Measurements from ENCODE around the gene JMJD1C. TPM values are rescaled to one million over a fixed set of nuclear protein-coding genes. Genes with fewer than 3 reads are reported as not detected.
A peak's percentile ranks its signal among the peaks of the same experiment; 100 is the strongest.

Gene JMJD1C
- total RNA-seq, 1 donor from 2014 or later = 105 TPM

GRCh38 chr10:63150745-63151144 lies 315.0 kb downstream of the JMJD1C start:
- no peaks in the 10 kb centered on the region for H3K9me3 ChIP-seq
- no peak overlapping the region for H3K4me3 ChIP-seq
- H3K4me1 ChIP-seq = peaks cover 13% of the 10 kb centered on the region
- TF ChIP-seq POLR2AphosphoS5 (IDR thresholded peaks at IDR 0.05; ENCODE audit: insufficient read depth in 1 of 2, low read depth in 1 of 2) (no peak), POLR2A (IDR thresholded peaks at IDR 0.05) (no peak), CTCF (IDR thresholded peaks at IDR 0.05) (no peak)
- intact Hi-C loops (cut with DNase I) = no loop called here
- no peak overlapping the region for H3K27ac ChIP-seq
- H3K36me3 ChIP-seq = peaks cover 0 to 35% of the 10 kb centered on the region in 2 donors
- no peaks in the 10 kb centered on the region for H3K27me3 ChIP-seq
- no peak for DNase-seq (ENCODE audit: extremely low spot score in 2 of 2)

GRCh38 chr10:63146503-63146902 lies 319.3 kb downstream of the JMJD1C start:
- peaks cover 24% of the 10 kb centered on the region for H3K4me1 ChIP-seq
- no peaks in the 10 kb centered on the region for H3K36me3 ChIP-seq
- H3K9me3 ChIP-seq = no peaks in the 10 kb centered on the region
- TF ChIP-seq POLR2A (IDR thresholded peaks at IDR 0.05) = no peak
- TF ChIP-seq CTCF (IDR thresholded peaks at IDR 0.05) = no peak
- no peak for TF ChIP-seq POLR2AphosphoS5 (IDR thresholded peaks at IDR 0.05; ENCODE audit: insufficient read depth in 1 of 2, low read depth in 1 of 2)
- H3K27me3 ChIP-seq = no peaks in the 10 kb centered on the region
- intact Hi-C loops (cut with DNase I) = no loop called here
- no peak for DNase-seq (ENCODE audit: extremely low spot score in 2 of 2)
- peak overlapping the region; percentile 5 for H3K27ac ChIP-seq
- H3K4me3 ChIP-seq = no peak overlapping the region

- intact Hi-C loops (cut with DNase I) = no loop called here
- Histone ChIP-seq H3K27ac (peak overlapping the region; percentile 5), H3K4me3 (no peak overlapping the region), H3K9me3 (no peaks in the 10 kb centered on the region), H3K4me1 (peaks cover 31% of the 10 kb centered on the region), H3K27me3 (no peaks in the 10 kb centered on the region), H3K36me3 (peaks cover 0 to 6% of the 10 kb centered on the region in 2 donors)
- no peak for DNase-seq (ENCODE audit: extremely low spot score in 2 of 2)
- TF ChIP-seq POLR2A (IDR thresholded peaks at IDR 0.05) (no peak), CTCF (IDR thresholded peaks at IDR 0.05) (no peak), POLR2AphosphoS5 (IDR thresholded peaks at IDR 0.05; ENCODE audit: insufficient read depth in 1 of 2, low read depth in 1 of 2) (no peak)
Observed at GRCh38 chr10:63145782-63146181, 320.0 kb downstream of the JMJD1C start.

GRCh38 chr10:63143987-63144386 lies 321.8 kb downstream of the JMJD1C start:
- TF ChIP-seq CTCF (IDR thresholded peaks at IDR 0.05) (no peak), POLR2A (IDR thresholded peaks at IDR 0.05) (no peak), POLR2AphosphoS5 (IDR thresholded peaks at IDR 0.05; ENCODE audit: insufficient read depth in 1 of 2, low read depth in 1 of 2) (no peak)

GRCh38 chr10:63142136-63142535 lies 323.6 kb downstream of the JMJD1C start:
- intact Hi-C loops (cut with DNase I) = no loop called here
- Histone ChIP-seq H3K27ac (no peak overlapping the region), H3K4me1 (peaks cover 41% of the 10 kb centered on the region), H3K27me3 (no peaks in the 10 kb centered on the region), H3K36me3 (peaks cover 0 to 12% of the 10 kb centered on the region in 2 donors), H3K4me3 (no peak overlapping the region), H3K9me3 (no peaks in the 10 kb centered on the region)
- TF ChIP-seq CTCF (IDR thresholded peaks at IDR 0.05) (no peak), POLR2AphosphoS5 (IDR thresholded peaks at IDR 0.05; ENCODE audit: insufficient read depth in 1 of 2, low read depth in 1 of 2) (no peak), POLR2A (IDR thresholded peaks at IDR 0.05) (no peak)
- DNase-seq (ENCODE audit: extremely low spot score in 2 of 2) = no peak

More at GRCh38 chr10:63143987-63144386, 321.8 kb downstream of the JMJD1C start:
- Histone ChIP-seq H3K27ac (no peak overlapping the region), H3K4me1 (peaks cover 41% of the 10 kb centered on the region), H3K4me3 (no peak overlapping the region), H3K27me3 (no peaks in the 10 kb centered on the region), H3K36me3 (peaks cover 0 to 12% of the 10 kb centered on the region in 2 donors), H3K9me3 (no peaks in the 10 kb centered on the region)
- DNase-seq (ENCODE audit: extremely low spot score in 2 of 2) = no peak
- intact Hi-C loops (cut with DNase I) = no loop called here
